ENCODE measurements around the gene BIRC5.

BIRC5 gene

DNA sequence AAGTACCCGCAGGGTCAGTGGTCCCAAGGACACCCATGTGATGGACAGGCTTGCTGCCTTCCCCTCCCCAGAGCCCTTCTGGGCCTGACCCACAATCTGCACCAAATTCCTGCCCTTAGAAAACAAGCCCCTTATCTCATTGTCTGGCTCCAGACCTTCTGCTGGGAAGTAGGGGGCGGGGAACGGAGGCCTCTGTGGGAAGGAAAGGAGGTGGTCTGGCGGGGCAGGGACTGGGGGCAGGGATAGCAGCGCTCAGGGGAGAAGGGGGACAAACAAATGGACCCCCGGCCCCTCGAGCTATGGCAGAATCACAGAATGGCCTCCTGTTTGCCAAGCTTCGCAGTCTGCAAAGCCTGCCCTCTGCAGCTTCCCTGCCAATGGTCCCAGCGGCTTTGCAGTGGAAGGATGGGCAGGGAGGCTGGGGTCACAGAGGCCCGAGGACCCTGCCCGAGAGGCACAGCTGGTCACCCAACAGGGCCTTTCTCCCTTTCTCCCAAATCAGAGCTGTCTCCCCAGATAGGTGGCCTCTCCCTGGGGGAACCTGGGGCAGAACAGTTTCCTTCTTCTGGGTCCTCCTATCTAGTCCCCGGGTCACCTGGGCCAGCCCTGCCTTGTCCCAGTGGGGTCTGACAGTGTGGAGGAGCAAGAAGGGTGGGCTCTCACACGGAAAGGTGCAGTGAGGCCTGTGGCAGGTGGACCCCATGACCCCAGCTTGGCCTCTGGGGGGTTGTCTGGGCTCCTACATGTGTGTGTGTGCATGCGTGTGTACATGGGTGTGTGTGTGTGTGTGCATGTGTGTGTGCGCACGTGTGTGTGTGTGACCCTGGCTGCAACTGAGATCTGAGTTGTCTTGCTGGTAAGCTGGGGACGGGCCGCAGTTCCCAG lies 42.9 kb downstream of the BIRC5 start:
- DNase-seq (ENCODE audit: low read depth): no peak

DNA sequence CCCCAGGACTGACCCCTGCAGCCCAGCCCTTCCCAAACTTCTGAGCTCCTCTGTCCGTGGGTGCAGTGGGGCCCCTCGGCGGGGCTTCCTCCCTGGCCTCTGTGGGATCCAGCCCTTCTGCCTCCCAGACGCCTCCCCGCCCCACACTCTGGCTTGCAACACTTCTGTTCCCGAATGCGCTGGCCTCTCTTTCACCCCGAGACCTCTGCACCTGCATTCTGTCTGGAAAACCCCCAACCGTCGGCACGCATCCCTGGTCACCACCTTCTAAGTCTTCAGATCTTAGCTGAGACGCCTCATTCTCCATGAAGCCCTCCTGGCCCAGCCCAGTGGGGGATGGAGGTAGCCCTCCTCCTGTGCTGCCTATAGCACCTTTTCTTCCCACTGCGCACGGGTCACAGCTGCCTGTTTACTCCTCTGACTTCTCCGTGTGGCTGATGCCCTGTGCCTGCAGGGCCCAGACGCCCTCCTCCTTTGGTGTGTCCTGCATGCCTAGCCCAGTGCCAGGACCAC lies 43.8 kb downstream of the BIRC5 start:
- no peak for DNase-seq (ENCODE audit: low read depth)

DNA sequence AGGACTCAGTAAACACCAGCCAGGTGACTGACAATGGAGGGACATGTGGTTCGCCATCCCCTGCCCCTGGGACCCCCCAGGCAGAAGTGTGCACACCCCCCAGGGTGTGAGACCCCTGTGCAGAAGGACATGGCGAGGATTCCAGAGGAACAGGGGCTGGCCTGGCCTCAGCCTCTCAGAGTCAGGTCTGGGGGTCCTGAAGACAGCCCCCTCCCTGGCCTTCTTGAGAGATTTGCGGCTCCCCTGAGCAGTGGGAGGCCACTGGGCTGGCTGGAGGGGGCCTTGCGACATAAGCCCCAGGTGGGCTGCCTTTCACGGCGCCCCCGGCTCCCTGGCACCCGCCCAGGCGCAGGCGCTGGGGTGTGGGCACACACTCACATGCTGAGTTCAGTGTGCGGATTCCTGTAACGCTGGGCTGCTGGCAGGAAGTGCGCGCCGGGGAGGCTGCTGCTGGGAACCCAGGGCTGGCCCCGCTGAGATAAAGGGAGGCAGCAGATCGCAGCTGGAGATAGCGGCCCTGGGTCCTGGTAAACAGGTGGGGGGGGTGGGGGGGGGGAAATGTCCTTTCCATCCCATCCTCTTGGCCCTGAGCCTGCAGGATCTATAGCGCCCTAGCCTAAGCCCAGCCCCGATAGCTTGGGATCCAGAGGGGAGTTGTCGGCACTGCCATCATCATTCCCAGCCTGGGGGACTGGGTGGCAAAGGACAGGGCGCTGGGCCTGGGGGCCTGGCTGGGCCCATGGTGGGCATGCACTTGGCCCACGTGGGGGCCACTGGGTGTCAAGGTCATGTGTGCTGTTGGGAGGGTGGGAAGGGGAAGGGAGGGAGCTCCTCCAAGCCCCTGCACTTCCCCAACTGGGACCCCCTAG lies 44.5 kb downstream of the BIRC5 start:
- DNase-seq (ENCODE audit: low read depth): peak; percentile 35

DNA sequence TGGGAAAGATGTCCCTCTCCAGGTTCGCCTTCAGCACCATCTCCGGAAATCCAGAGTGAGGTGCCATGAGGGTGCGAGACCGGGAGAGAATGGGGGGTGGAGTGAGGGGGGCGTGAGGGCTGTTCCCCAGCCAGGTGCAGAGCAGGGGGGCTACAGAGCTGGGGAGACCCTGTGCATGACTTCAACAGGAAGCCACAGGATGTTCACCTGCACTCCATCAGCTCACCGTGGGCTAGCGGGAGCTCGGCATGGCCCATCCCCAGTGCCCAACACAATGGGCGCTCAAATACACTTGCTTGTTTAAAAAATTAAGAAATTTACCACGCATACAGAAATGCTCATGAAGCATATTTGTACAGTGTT lies 45.1 kb downstream of the BIRC5 start:
- no peak for DNase-seq (ENCODE audit: low read depth)

DNA sequence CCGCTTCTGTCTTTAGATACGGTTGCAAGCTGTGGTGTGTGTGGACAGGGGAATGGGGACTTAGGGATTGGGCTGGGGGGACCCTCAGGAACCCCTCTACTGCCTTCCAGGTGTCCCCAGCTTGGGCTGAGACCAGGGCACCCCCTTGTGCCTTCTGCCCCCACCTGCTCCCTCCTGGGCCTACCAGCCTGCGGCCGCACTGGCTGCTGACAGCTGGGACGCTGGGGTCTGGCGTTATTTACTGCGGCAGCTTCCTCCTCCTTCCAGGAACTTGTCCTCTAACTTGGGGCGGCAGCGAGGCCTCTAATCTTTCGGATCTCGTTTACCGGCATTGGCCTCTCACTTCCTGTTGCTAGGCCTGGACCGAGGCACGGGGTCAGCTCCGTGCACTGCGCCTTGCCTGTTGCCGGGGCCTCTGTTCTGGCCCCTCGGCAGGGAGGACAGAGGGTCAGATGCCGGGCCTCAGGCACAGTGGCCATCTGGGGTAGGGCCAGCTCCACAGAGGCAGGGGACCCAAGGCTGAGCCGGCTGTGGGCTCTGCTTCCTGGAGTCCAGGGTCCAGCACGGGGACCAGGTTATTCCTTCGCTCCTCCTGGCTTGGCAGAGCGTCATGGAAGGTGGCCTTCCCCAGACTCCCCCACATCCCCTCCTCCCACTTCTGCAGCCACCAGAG lies 49.1 kb downstream of the BIRC5 start:
- no peak for DNase-seq (ENCODE audit: low read depth)

DNA sequence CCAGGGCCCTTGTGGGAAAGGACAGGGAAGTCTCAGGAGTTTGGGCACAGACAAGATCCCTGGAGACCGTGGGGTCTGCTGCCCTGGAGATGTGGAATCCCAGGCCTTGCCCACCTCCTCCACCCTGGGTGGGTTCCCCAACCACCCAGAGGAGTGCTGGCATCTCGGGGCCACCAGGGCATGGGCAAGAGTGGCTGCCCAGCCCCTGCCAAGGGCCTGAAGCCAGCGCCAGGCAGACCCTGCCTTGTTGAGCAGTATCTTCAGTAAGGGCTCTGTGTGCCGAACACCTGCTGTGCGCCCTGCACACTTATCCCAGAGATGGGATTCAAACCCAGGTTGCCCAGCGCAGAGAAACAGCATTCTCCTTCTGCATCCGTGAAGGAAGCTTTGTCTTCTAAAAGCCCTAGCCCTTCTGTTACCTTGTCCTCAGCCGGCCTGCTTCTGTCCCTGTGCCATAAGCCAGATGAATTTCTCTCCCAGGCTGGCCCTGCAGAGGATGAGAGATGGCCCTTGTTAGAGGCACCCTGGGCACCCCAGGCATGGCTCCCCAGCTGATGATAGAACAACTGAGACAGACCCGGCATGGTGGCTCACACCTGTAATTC lies 49.8 kb downstream of the BIRC5 start:
- DNase-seq (ENCODE audit: low read depth): no peak

DNA sequence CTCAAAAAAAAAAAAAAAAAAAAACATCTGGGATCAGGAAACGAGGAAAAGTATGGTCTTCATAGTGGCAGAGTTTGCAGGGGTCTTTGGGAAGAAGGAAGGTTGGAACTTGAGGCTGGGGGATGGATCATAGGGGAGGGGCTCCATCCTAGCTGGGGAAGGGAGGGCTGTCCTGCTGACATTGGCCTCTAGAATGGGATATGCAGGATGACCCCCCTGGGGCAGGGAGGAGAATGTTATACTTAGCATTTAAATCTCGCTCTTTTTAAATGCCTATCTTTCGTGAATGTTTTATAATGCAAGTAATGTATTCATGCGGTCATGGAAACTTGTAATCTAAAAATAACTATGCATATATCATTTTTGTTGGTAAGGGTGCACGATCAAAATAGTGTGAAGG lies 50.5 kb downstream of the BIRC5 start:
- DNase-seq (ENCODE audit: low read depth): no peak

DNA sequence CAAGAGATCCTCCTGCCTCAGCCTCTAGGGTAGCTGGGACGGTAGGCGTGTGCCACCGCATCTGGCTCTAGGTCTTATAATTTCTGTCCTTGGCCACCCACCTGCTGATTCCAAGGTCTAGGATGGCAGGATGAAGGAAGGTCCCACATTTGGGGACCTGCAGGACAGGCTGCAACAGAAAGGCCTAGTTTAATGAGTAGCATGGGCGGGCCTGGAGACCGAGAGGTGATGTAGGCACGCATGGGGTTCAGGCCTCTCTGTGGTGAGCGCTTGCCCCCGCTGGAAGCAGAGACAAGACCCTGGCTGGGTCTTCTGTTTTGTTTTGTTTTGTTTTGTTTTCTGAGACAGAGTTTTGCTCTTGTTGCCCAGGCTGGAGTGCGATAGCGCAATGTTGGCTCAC lies 51.1 kb downstream of the BIRC5 start:
- DNase-seq (ENCODE audit: low read depth): no peak

DNA sequence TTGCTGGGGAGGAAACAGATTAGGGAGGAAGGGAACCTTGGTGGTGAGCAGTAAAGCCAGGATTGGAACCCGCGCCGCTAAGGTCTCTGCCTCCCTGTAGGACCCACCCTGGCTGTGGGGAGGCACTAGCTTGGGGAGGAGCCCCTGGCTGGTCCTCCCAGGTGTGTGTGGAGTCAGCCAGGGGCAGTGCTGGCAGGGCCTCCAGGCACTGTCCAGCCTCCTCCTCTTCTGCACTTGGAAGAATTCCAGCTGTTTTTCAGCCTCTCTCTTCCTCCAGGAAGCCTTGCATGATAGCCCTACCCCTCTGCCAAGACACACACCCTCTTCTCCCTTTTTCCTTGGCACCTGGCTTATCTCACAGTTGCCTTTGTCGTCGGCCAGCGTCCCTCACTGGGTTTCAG lies 52.2 kb downstream of the BIRC5 start:
- DNase-seq (ENCODE audit: low read depth): no peak

DNA sequence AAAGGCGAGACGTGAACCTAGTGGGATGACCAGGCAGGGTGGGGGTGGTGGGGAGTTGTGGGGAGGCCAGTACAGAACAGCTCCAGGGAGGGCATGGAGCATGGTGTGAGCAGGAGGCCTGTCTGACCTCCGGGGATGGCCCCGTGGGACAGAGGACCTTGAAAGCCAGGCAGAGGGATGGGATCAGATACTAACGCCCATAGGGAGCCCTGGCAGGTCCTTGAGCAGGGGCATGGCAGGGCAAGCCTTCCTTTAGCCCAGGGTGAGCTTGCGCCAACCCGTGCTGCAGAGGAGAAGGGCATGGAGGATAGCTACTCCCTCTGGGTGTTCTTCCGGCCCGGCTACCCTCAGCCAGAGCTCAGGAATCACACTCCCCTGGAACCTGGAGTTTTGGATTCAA lies 52.7 kb downstream of the BIRC5 start:
- DNase-seq (ENCODE audit: low read depth): no peak

DNA sequence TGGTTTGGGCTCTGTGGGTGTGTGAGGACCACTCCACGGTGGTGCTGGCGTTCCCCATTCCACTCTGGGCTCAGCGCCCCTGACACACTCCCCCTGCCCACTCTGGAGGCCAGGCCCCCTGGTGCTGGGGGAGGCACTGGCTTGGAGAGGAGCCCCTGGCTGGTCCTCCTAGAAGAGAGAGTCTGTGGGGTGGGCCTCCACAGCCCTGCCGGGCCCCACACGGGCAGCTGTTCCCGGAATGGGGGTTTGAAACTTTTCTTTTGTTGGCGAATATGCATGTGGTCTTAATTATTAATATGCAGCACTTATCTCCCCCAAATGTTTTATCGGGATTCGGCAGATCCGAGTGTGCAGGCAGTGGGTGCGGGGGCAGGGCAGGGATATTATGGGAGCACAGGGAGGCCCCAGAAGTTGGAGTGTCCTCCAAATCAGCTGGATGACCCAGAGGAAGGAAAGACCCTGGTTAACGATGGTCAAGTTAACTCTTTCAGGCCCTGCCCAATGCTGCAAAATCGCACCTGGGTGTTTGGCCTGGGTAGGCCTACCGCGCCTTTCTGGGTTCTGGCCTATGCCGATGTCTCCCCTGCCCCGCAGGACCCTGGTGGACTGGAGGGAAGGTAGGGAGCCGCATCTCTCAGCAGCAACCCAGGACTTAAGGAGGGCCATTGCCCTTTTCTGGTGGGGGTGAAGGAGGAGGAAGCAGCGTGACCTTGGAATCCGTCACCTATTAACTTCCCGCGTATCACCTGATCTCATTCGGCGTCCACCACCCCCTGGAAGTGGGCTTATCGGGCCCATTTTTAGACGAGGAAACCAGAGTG lies 53.4 kb downstream of the BIRC5 start:
- no peak for DNase-seq (ENCODE audit: low read depth)

DNA sequence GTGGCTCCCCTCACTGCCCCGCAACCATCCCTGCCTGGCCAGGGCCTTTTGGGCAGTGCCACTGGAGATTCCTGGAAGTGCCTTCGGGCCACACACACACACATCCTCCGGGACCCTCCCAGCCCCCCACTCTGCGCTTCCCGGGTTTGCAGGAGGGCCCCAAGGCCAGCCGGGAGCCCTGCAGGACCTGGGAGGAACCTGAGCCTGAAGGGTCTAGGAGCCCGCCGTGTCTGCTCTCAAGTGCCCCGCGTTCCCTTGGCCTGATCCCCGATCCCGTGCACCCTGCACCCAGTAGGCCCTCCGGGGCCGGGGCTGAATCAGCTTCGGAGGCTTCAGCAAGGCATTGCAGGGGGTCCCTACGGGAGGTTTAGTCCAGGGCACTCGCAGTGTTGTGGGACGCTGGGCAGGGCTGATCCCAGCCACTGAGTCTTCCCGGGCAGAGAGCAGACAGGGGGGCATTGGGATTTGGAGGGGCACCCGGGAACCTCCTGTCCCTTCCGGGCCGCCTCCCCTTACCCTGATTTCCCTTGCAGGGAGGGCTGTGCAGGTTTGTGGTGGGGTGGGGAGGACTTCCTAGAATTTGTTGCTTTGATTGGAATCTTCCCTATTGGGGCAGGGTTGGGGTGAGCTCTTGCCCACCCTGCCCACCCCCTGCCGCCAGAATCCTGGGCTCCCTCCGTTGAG lies 54.3 kb downstream of the BIRC5 start:
- no peak for DNase-seq (ENCODE audit: low read depth)

DNA sequence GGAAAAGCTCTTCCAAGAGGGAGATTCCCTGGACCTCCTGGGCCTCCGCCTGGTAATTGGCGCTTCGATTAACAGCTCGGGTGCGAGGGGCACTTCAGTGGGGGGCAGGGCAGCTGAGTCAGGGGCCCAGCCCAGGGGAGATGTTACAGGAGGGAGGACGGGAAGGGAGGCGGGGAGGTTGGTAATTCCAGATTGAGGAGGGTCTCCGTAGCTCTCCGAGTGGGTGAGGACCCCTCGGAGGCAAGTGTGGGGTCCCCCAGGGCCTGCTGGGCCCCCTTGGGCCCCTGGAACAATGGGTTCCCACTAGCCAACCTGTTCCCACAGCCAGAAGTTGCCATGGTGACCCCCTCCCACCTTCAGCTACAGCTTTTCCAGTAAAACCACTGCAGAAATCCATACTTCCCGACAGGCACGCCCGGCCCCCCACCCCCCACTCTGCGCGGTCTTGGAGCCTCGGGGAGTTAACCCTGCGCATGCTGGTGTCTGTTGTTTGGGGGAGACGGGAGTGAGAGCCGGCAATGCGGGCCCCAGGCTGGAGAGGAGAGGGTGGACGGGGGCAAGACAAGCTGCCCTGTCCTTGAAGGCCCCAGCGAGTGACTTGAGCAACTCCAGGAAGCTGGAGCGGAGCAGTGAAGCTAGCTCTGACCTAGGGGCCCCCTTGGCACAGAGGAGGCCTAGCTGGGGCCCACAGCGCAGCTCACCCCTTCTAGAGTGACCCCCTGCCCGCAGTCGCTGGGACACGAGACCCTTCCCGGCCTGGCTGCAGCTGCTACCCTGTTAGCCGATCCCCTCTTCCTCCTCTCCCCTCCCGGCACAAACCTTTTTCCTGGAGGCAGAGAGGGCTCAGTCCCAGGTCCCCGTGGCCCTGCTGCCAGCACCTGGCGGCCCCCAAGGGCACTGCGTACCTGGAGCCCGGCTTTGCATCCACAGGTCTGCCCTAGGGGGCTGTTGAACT lies 55.2 kb downstream of the BIRC5 start:
- DNase-seq (ENCODE audit: low read depth): no peak

DNA sequence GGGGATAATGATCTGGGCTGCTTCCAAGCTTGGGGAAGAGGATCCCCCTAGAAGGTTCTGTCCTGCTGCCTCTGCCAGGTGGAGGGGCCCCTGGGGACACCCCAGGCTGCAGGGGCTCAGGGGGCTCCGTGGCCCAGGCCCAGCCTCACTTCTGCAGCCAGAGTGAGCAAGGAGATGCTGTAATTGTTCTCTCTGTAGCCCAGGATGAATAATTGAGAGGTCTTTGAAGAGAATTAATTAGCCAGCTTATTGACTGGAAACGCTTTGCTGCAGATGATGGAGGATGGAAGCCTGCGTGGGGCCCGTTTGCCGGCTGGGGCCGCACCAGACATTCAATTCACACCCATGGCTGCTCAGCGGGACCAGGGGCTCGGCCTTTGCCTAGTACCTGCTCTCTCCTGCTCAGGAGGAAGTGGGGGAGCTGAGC lies 55.9 kb downstream of the BIRC5 start:
- DNase-seq (ENCODE audit: low read depth): no peak

DNA sequence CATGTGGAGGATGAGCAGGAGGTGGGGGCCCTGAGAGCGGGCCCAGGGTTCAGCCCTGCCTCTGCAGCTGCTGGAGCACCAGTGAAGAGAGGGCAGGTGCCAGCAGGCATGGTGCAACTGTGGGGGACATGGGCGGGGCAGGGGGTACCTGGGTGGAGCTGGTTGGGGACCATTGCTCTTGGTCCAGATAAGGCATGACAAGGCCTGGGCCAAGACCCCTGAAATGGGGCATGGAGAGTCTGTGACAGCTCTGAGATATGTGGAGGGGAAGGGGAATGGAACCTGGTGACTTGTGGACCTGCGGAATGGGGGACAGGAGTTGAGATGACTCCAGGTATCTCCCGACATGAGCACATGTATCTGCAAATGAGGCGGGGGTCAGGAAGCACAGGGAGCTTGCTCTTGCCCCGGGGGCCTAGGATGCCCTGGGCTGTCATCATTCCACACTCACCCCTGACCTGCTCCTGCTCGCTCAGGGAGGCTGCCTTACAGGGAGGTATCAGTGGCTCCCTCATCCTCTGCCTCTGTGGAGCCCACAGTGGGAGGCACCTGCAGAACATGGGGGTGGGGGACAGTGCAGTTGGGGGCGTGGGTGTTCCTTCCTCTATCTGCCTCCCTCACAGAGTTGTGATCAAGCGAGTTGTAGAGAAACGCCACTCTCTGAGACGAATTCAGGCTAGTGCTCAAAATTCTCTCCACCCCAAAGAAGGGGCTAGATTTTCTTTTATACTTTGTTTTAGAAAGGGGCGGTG lies 57.5 kb downstream of the BIRC5 start:
- DNase-seq (ENCODE audit: low read depth): no peak

DNA sequence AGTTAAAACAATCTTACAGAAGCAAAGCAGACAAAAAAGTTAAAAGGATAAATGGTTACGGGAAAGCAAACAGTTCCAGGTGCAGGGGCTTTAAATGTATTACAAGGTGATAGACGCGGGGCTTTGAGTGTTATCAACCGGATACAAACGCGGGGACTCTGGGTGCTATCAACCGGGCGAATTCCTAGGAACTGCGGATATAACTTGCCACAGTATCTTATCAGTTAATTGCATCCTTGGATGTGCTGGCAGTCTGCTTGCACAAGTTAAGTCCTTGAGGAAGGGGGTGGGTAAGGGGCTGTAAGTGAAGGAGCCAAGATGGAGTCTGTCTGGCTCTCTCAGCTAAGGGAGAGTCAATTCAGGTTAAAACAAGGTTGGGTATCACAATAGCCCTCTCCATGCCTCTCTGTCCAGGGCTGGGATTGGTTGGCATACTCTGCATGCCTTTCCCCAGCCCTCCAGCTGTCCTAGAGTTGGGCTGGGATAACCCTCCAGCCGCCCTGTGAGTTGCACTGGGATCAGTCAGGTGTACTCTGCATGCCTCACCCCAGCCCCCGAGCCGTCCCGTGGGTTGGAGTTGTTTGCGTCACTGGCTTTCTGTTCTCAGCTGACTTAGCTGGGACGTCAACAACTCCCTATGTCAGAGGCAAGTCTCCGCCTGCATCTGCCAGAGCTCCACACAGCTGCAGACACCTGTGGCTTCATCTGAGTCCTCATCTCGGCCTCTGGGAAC lies 58.3 kb downstream of the BIRC5 start:
- no peak for DNase-seq (ENCODE audit: low read depth)

DNA sequence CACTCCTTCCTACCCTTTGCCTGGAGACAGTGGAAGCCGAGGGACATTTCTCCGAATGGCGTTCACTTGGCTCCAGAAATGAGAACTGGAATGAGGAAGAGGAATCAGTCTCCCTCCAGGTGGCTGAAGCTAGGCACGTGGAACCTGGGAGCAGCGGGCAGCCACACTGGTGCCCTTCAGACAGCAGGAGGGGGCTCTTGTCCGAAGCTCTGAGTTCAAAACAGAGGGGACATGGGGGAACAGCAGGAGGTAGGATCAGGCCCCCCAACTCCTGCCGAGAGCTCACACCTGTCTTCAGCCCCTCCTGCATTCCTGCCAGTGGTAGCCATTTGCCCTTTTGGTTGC lies 58.8 kb downstream of the BIRC5 start:
- DNase-seq (ENCODE audit: low read depth): no peak

DNA sequence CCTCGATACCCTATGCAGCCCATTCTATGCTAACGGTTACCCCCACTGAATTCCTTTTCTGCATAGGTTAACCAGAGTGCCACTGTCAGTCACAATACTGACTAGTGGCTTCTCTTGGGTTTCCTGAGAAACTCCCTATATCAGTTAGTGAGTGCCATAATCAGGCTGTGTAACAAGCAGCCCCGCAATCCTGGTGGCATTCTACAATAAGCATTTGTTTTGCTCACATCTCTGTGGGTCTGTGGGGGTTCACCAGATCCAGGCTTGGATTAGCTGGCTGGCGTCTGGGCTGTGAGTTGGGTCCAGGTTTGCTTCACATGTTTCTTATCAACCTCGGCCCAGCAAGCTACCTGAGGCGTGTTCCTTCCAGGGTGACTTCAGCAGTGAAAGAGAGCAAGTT lies 59.8 kb downstream of the BIRC5 start:
- no peak for DNase-seq (ENCODE audit: low read depth)
